Chondrocyte (in vitro differentiated cells): ENCODE measurements around the gene TLCD5. TPM values are rescaled to one million over a fixed set of nuclear protein-coding genes. Genes with fewer than 3 reads are reported as not detected.

Experiments
- DNase-seq: peaks from one replicate; pipeline ENCODE4 v3.0.0; 2021; ENCODE audit warnings: mixed read lengths, low spot score
- H3K27ac Mint-ChIP-seq: one replicate; pipeline ENCODE4 v1.8.0; 2021; ENCODE audit warnings: mild to moderate bottlenecking, moderate library complexity, mixed read lengths; ENCODE audit not compliant: unreplicated experiment
- H3K27me3 Mint-ChIP-seq: 2 replicates; pipeline ENCODE4 v1.8.0; 2021; ENCODE audit warnings: low read depth, mixed read lengths
- H3K36me3 Mint-ChIP-seq: 2 replicates; pipeline ENCODE4 v1.8.0; 2021; ENCODE audit warnings: low read depth, mixed read lengths
- H3K4me1 Mint-ChIP-seq: 2 replicates; pipeline ENCODE4 v1.8.0; 2021; ENCODE audit warnings: low read depth, mild to moderate bottlenecking, mixed read lengths
- H3K4me3 Mint-ChIP-seq: one replicate; pipeline ENCODE4 v1.8.0; 2021; ENCODE audit warnings: mild to moderate bottlenecking, moderate library complexity, mixed read lengths; ENCODE audit not compliant: unreplicated experiment
- H3K9me3 Mint-ChIP-seq: 2 replicates; pipeline ENCODE4 v1.8.0; 2021; ENCODE audit warnings: low read depth, mixed read lengths
- total RNA-seq: library from RNA; stranded (reverse); gene quantifications from 3 replicates; pipeline ENCODE4 v1.2.1, GENCODE V29; 2021
- TF ChIP-seq, protein P1 (sequence below): fragments of 200-600 bp; sonication (generic); IDR thresholded peaks from 2 replicates; pipeline ENCODE4 v1.5.0; 2021; ENCODE audit warnings: antibody characterized with exemption, mild to moderate bottlenecking, moderate library complexity

Gene TLCD5
- total RNA-seq, 1 donor from 2014 or later, result 10.5 TPM

- peaks cover 7% of the 10 kb centered on the region for H3K36me3 Mint-ChIP-seq
- H3K4me1 Mint-ChIP-seq, result peaks cover 65% of the 10 kb centered on the region
- TF ChIP-seq, protein P1, sequence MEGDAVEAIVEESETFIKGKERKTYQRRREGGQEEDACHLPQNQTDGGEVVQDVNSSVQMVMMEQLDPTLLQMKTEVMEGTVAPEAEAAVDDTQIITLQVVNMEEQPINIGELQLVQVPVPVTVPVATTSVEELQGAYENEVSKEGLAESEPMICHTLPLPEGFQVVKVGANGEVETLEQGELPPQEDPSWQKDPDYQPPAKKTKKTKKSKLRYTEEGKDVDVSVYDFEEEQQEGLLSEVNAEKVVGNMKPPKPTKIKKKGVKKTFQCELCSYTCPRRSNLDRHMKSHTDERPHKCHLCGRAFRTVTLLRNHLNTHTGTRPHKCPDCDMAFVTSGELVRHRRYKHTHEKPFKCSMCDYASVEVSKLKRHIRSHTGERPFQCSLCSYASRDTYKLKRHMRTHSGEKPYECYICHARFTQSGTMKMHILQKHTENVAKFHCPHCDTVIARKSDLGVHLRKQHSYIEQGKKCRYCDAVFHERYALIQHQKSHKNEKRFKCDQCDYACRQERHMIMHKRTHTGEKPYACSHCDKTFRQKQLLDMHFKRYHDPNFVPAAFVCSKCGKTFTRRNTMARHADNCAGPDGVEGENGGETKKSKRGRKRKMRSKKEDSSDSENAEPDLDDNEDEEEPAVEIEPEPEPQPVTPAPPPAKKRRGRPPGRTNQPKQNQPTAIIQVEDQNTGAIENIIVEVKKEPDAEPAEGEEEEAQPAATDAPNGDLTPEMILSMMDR, result no peak
- DNase-seq, result no peak
- no peak overlapping the region for H3K27ac Mint-ChIP-seq
- H3K9me3 Mint-ChIP-seq, result peaks cover 10% of the 10 kb centered on the region
- H3K4me3 Mint-ChIP-seq, result no peak overlapping the region
- H3K27me3 Mint-ChIP-seq, result no peaks in the 10 kb centered on the region
Observed at GRCh38 chr11:120378474-120378873, 53.4 kb downstream of the TLCD5 start.

DNA sequence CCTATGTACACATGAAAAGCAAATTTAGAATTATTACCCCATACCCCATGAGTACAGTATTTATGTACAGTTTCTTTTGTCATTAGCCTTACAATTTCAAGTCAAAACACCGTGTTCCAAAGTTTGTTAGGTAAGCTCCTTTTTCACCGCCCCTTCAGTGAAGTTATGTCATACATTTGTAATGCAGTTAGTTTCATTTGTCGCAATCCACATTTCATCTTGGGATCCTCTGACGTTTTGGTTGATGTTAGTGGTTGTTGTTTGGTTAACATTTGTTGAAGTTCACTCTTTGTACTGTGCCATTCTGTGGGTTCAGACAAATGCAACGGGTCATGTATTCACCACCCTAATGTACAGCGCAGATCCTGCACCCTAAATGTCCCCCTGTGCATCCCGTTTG, 56.3 kb downstream of the TLCD5 start:
- no peaks in the 10 kb centered on the region for H3K27me3 Mint-ChIP-seq
- no peak overlapping the region for H3K4me3 Mint-ChIP-seq
- peak overlapping the region; percentile 28 for H3K27ac Mint-ChIP-seq
- H3K9me3 Mint-ChIP-seq, result peaks cover 10% of the 10 kb centered on the region
- no peak for DNase-seq
- H3K4me1 Mint-ChIP-seq, result peaks cover 76% of the 10 kb centered on the region
- TF ChIP-seq, protein P1, result no peak
- H3K36me3 Mint-ChIP-seq, result peaks cover 7% of the 10 kb centered on the region

Other genes with a start within 250 kb of the TLCD5 start
- gene TRIM29, start 187.2 kb upstream of the TLCD5 start, total RNA-seq, result not detected in 3 replicates
- 5.7 to 12.8 TPM (median 6.6 TPM) in 3 replicates for gene OAF, start 114.3 kb upstream of the TLCD5 start, total RNA-seq
- gene POU2F3, start 85.2 kb upstream of the TLCD5 start, total RNA-seq, result not detected in 3 replicates
- gene ARHGEF12, start 11.1 kb downstream of the TLCD5 start, total RNA-seq, result 71.9 to 93.3 TPM (median 74.2 TPM) in 3 replicates
- 0.37 to 0.51 TPM (median 0.49 TPM) in 3 replicates for gene GRIK4, start 186.4 kb downstream of the TLCD5 start, total RNA-seq